HTERT RPE-1 (cell line): ENCODE data around the gene SLC27A6.
"Not testable (repeated sequence)": the region's sequence is repeated elsewhere in the genome, so short reads cannot be mapped to it uniquely, and the experiment has no call there.

ENCODE experiments used
- in situ Hi-C: fragments of 300-500 bp; cut with MboI; formaldehyde crosslinking; loops from 4 replicates; pipeline ENCODE4 v1.14.3; 2020; ENCODE audit warnings: low sequenced_read_pairs

SLC27A6 gene

GRCh38 chr5:128965011-128965637, at the start of gene SLC27A6:
SLC27A6 (plus strand) TSS chr5:128965488; CDS start chr5:128966138, 650 bp downstream.
- in situ Hi-C loops, result no loop called here

GRCh38 chr5:128919542-128919941, 45.7 kb upstream of the SLC27A6 start:
- in situ Hi-C loops, result no loop called here

- in situ Hi-C loops, result no loop called here
Measured at GRCh38 chr5:128920345-128921215, 44.7 kb upstream of the SLC27A6 start.

- in situ Hi-C loops, result no loop called here
Measured at GRCh38 chr5:128924299-128924698, 41.0 kb upstream of the SLC27A6 start.

- in situ Hi-C loops, result no loop called here
Measured at GRCh38 chr5:128925973-128926372, 39.3 kb upstream of the SLC27A6 start.

GRCh38 chr5:128927644-128928043, 37.6 kb upstream of the SLC27A6 start:
- in situ Hi-C loops, result no loop called here

- in situ Hi-C loops, result not testable (repeated sequence)
Measured at GRCh38 chr5:128932232-128932631, 33.1 kb upstream of the SLC27A6 start.

- in situ Hi-C loops, result not testable (repeated sequence)
Measured at GRCh38 chr5:128943100-128943499, 22.2 kb upstream of the SLC27A6 start.

- in situ Hi-C loops, result no loop called here
Measured at GRCh38 chr5:128949847-128950546, 15.3 kb upstream of the SLC27A6 start.

GRCh38 chr5:128951301-128951700, 14.0 kb upstream of the SLC27A6 start:
- in situ Hi-C loops, result not testable (repeated sequence)

GRCh38 chr5:128956164-128956563, 9.1 kb upstream of the SLC27A6 start:
- in situ Hi-C loops, result no loop called here

- in situ Hi-C loops, result no loop called here
Measured at GRCh38 chr5:128962211-128962610, 3.1 kb upstream of the SLC27A6 start.

- in situ Hi-C loops, result no loop called here
Measured at GRCh38 chr5:128965638-128966302, 482 bp downstream of the SLC27A6 start.

GRCh38 chr5:128966375-128966774, 1.1 kb downstream of the SLC27A6 start:
- in situ Hi-C loops, result no loop called here

- in situ Hi-C loops, result no loop called here
Measured at GRCh38 chr5:128966846-128967245, 1.6 kb downstream of the SLC27A6 start.

GRCh38 chr5:128973244-128973643, 8.0 kb downstream of the SLC27A6 start:
- in situ Hi-C loops, result no loop called here

- in situ Hi-C loops, result no loop called here
Measured at GRCh38 chr5:128974567-128974966, 9.3 kb downstream of the SLC27A6 start.

GRCh38 chr5:128979761-128980160, 14.5 kb downstream of the SLC27A6 start:
- in situ Hi-C loops, result no loop called here

- in situ Hi-C loops, result no loop called here
Measured at GRCh38 chr5:128980917-128981316, 15.6 kb downstream of the SLC27A6 start.

GRCh38 chr5:128984480-128984879, 19.2 kb downstream of the SLC27A6 start:
- in situ Hi-C loops, result no loop called here

GRCh38 chr5:128988476-128988875, 23.2 kb downstream of the SLC27A6 start:
- in situ Hi-C loops, result no loop called here
